Measurements from ENCODE around the gene RELB.

Gene RELB

GRCh38 chr19:45011959-45012358 lies 10.7 kb downstream of the RELB start:
- TF ChIP-seq CTCF (IDR thresholded peaks at IDR 0.05; ENCODE audit: extremely low read depth, missing control alignments), result no peak

GRCh38 chr19:45016388-45017314 lies 15.4 kb downstream of the RELB start:
- peak; percentile 89 for DNase-seq (ENCODE audit: low spot score)

More at GRCh38 chr19:45011959-45012358, 10.7 kb downstream of the RELB start:
- DNase-seq (ENCODE audit: low spot score), result no peak

GRCh38 chr19:45019187-45019586 lies 17.9 kb downstream of the RELB start:
- no peak for DNase-seq (ENCODE audit: low spot score)
- TF ChIP-seq CTCF (IDR thresholded peaks at IDR 0.05; ENCODE audit: extremely low read depth, missing control alignments), result no peak

More at GRCh38 chr19:45016388-45017314, 15.4 kb downstream of the RELB start:
- peak; percentile 49 for TF ChIP-seq CTCF (IDR thresholded peaks at IDR 0.05; ENCODE audit: extremely low read depth, missing control alignments)

- no peak for TF ChIP-seq CTCF (IDR thresholded peaks at IDR 0.05; ENCODE audit: extremely low read depth, missing control alignments)
- DNase-seq (ENCODE audit: low spot score), result no peak
These were observed 18.8 kb downstream of the RELB start for GRCh38 chr19:45020071-45020470.

- TF ChIP-seq CTCF (IDR thresholded peaks at IDR 0.05; ENCODE audit: extremely low read depth, missing control alignments), result no peak
- DNase-seq (ENCODE audit: low spot score), result no peak
These were observed 20.7 kb downstream of the RELB start for GRCh38 chr19:45021971-45022370.

GRCh38 chr19:45023048-45023447 lies 21.8 kb downstream of the RELB start:
- TF ChIP-seq CTCF (IDR thresholded peaks at IDR 0.05; ENCODE audit: extremely low read depth, missing control alignments), result no peak
- no peak for DNase-seq (ENCODE audit: low spot score)

- DNase-seq (ENCODE audit: low spot score), result no peak
- TF ChIP-seq CTCF (IDR thresholded peaks at IDR 0.05; ENCODE audit: extremely low read depth, missing control alignments), result no peak
These were observed 24.0 kb downstream of the RELB start for GRCh38 chr19:45025264-45025663.
